GM12872 (cell line): ENCODE data around the gene SYNPO.

Experiments
- TF ChIP-seq, protein P1 (sequence below): IDR thresholded peaks from 3 replicates; pipeline ENCODE4 v1.5.1; 2011; ENCODE audit warnings: low read depth, mild to moderate bottlenecking, low read length, moderate library complexity; ENCODE audit not compliant: insufficient read depth

Gene SYNPO

DNA sequence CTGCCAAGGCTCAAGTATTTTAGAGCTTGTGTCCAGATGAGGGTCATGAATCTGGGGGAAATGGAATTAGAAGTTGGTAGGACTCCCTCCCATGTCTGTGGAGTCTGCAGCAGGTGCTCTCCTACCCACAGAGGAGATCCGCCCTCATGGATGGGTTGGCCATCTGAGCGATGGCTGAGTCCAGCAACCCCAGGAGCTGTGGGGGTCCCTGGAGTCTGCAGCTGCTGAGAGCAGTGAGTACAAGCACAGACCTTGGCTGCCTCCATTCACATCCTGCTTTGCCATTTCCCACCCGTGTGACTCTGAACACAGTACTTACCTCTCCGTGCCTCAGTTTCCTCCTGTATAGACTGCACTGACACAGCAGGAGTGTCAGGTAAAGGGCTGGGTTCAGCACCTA, 25.8 kb upstream of the SYNPO start:
- TF ChIP-seq, protein P1, sequence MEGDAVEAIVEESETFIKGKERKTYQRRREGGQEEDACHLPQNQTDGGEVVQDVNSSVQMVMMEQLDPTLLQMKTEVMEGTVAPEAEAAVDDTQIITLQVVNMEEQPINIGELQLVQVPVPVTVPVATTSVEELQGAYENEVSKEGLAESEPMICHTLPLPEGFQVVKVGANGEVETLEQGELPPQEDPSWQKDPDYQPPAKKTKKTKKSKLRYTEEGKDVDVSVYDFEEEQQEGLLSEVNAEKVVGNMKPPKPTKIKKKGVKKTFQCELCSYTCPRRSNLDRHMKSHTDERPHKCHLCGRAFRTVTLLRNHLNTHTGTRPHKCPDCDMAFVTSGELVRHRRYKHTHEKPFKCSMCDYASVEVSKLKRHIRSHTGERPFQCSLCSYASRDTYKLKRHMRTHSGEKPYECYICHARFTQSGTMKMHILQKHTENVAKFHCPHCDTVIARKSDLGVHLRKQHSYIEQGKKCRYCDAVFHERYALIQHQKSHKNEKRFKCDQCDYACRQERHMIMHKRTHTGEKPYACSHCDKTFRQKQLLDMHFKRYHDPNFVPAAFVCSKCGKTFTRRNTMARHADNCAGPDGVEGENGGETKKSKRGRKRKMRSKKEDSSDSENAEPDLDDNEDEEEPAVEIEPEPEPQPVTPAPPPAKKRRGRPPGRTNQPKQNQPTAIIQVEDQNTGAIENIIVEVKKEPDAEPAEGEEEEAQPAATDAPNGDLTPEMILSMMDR = no peak

DNA sequence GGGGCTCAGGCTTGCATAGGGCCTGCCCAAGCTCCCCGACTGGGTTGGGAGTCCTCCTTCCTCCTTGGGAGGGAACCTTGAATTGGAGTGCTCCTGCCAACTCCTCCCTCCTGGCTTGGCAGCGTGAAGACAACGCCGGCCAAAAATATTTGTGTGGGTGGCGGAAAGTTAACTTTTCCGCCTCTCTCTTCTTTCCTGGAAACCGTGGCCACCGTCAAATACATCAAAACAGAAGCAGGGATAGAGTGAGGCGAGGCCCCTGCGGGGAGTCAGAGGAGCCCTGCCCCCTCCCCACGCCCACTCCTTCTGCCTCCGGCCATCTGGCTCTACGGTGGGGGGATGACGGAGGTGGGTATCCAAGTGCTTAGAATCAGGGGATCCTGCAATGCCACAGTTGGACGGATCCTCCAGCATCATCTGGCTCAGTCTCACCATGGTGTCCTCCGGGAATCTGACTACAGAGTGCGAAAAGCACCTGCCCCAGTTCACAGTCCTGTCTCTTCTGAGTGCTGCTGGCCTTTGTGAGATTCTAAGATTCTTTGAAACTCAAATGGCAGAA, 25.2 kb upstream of the SYNPO start:
- TF ChIP-seq, protein P1 = no peak

DNA sequence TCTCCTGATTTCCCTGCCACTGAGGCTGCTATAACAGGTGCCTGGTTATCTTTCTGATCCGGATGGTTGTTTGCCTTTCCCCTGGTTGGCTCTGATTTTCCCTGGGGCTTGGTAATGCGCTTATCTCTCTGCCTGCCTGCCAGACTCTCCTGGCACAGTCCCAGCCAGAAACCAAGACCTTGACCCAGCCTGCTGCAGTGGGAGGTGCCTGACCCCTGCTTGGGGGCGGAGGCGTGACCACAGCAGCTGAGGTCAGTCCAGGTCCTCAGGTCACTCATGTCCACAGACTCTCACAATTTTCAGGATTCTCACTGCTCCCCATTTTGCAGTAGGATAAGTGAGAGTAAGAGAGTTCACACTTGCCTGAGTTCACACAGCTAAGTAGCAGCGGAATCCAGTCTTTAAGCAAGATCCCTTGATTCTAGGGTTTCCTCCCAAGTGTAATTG, 24.4 kb upstream of the SYNPO start:
- TF ChIP-seq, protein P1 = no peak

DNA sequence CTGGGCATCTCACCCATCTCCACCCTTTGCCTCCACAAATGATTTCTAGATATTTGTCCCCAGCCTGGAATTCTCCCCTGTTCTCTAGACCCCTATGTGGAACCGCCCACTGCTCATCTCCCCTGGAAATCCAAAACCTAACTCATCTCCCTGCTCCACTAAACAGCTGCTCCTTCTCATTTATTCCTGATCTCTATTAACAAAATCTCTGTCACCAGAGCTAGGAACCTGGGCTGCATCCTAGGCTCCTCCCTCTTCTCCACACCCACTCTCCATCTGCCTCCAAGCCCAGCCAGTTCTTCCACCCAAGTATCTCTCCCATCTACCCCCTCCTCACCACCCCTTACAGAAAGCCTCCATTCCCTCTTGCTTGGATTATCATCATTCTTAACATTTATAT, 24.0 kb upstream of the SYNPO start:
- TF ChIP-seq, protein P1 = no peak

DNA sequence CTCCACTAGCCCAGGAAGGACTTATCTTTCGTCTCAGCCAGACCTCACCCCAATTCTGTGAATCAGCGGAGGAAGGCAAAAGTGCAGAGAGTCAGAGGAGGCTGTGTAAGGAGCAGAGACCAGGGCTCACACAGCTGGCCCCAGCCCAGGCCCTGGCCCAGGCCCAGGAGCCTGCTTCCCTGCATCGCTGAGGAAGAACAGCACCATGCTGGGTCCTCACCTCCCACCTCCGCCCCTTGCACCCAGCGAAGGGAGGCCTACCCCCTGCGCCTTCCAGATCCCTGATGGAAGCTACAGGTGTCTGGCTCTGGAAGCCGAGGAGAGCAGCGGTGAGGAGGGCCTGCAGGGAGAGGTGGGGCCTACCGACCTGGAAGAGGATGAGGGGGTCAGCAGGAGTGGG, 22.3 kb upstream of the SYNPO start:
- TF ChIP-seq, protein P1 = no peak

DNA sequence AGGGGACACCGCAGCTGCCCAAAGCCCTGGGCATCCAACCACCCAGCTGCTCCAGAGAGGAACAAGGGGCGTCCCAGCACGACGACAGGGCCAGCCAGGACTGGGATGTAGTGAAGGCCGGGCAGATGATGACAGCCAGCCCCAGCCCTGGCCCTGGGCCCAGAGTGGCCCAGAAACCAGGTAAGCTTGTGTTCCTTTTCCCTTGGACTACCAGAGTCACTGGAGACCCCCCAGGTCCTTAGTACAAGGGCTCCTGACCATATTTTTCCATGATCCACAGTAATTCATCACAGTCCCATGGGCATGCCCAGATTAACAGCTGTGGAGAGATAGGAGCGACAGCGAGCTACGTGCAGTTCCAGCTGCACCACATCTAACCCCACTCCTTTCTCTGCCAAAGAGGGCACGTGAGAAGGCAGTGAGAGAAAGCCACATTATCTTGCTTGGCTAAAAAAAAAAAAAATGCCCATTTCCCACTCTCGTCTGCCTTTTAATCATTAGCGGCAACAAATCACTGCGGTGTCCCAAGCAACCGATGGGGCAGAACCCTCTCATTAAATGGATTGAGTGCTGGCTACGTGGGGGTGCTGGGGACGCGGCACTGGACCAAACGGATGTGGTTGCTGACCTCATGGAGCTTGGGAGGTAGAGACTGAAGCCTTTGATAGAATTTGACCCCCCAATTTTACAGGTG, 21.7 kb upstream of the SYNPO start:
- TF ChIP-seq, protein P1 = no peak

DNA sequence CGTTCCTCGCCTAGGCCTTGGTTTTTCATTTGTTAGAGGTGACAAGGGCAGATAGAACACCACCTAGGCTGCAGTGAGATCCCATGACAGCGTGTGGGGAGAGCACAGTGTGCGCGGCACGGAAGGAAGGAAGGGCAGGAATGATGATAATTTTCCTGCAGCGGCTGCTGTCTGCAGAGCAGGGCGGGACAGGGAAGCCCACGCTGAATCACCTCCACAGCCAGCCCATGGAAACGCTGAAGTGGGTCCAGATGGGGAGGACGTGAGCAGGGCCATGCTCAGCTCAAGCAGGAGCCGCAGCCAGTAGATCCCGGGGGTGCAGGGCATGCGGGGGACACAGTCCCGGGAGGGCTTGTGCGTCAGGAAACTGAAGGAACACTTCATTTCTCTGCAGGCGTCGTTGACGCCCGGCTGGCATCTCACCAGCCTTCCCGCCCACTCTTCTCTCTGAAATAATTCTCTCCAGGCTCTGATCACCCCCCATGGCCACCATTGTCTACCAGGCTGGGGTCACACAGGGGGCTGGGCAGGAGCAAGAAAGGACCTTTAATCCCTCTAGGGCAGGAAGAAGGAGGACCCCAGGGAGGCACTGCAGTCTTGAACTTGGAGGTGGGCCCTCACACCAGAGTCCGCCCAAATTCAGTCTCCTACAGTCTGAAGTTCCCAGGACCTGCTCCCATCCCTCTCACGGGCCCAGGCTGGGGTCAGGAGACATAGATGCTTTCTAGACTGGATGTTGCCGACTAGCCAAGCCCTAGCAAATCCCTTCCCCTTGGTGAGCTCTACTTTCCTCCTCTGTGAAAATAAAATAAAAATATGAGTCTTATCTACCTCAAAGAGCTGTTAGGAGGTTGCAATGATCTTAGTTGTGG, 20.9 kb upstream of the SYNPO start:
- TF ChIP-seq, protein P1 = no peak
